MCF 10A (cell line): ENCODE measurements around the gene N4BP2L2. TPM values are rescaled to one million over a fixed set of nuclear protein-coding genes. Genes with fewer than 3 reads are reported as not detected.

ENCODE experiments used
- BruUV-seq: library from RNA; stranded (reverse); fragments of 400-500 nt; replicated peaks from 2 replicates; lab custom pipeline; 2021; lab: Mats Ljungman, UMichigan
- CTCF ChIA-PET: fragments of 300-600 bp; sonication (Branson Sonifier 250); formaldehyde crosslinking; extraction: SDS; loops from one replicate; lab custom pipeline; 2021; ENCODE audit warnings: antibody characterized with exemption, inconsistent platforms; lab: Yijun Ruan, JAX
- POLR2A ChIA-PET: fragments of 300-600, 350-650 bp; sonication (Branson Sonifier 250); formaldehyde crosslinking; extraction: SDS; loops from one replicate; lab custom pipeline; 2020; ENCODE audit warnings: antibody characterized with exemption, inconsistent platforms; lab: Yijun Ruan, JAX
- DNase-seq: peaks from one replicate; pipeline ENCODE4 v3.0.0-alpha.2; 2018; ENCODE audit not compliant: unreplicated experiment
- H3K27ac Mint-ChIP-seq: one replicate; pipeline ENCODE4 v1.8.0; 2022; ENCODE audit warnings: mild to moderate bottlenecking, low read depth, mixed read lengths; ENCODE audit not compliant: unreplicated experiment
- H3K27me3 Mint-ChIP-seq: one replicate; pipeline ENCODE4 v1.8.0; 2022; ENCODE audit warnings: mixed read lengths; ENCODE audit not compliant: insufficient read depth, unreplicated experiment
- H3K36me3 Mint-ChIP-seq: one replicate; pipeline ENCODE4 v1.8.0; 2022; ENCODE audit warnings: mild to moderate bottlenecking, moderate library complexity, mixed read lengths; ENCODE audit not compliant: insufficient read depth, unreplicated experiment
- H3K4me1 Mint-ChIP-seq: one replicate; pipeline ENCODE4 v1.8.0; 2022; ENCODE audit warnings: mixed read lengths; ENCODE audit not compliant: insufficient read depth, unreplicated experiment
- H3K4me3 Mint-ChIP-seq: one replicate; pipeline ENCODE4 v1.8.0; 2022; ENCODE audit warnings: mild to moderate bottlenecking, moderate library complexity, mixed read lengths; ENCODE audit not compliant: unreplicated experiment
- H3K9me3 Mint-ChIP-seq: one replicate; pipeline ENCODE4 v1.8.0; 2022; ENCODE audit warnings: mixed read lengths; ENCODE audit not compliant: unreplicated experiment
- intact Hi-C: fragments of 100-400 bp; cut with micrococcal nuclease; formaldehyde crosslinking; loops from 2 replicates; pipeline ENCODE4 v1.14.1; 2022
- total RNA-seq: library from RNA; stranded (reverse); gene quantifications from 2 replicates; pipeline ENCODE4 v1.2.3, GENCODE V29; 2022
- TF ChIP-seq, protein P1 (sequence below): fragments of 200-600 bp; IDR thresholded peaks from one replicate; pipeline ENCODE4 v1.8.0; 2022; ENCODE audit warnings: antibody characterized with exemption, mild to moderate bottlenecking; ENCODE audit not compliant: unreplicated experiment

The N4BP2L2 gene
- total RNA-seq, 1 experiment from 2014 or later, result 113 TPM

DNA sequence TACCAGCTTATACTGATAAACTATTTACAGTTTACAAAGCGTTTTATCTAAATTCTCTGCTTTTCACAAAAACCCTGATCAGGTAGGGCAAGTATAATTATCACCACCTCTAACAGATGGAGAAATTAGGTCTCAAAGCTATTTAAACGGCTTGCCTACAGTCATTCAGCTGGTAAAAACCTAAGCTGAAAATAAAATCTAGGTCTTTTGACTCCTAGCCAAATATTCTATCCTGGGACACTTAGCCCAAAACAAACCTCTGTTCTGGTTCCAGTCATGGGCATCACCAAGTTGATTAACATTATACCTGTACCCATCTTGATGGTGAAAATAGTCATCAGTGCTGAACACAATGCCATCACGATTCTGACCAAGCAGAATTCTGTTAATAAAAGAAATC lies 11.4 kb downstream of the N4BP2L2 start:
- Mint-ChIP-seq H3K4me3 (no peak overlapping the region), H3K27ac (no peak overlapping the region), H3K4me1 (peaks cover 23% of the 10 kb centered on the region), H3K9me3 (no peaks in the 10 kb centered on the region), H3K36me3 (peaks cover 72% of the 10 kb centered on the region), H3K27me3 (no peaks in the 10 kb centered on the region)
- POLR2A ChIA-PET, result interaction anchor here (0.6 kb wide), 1 partner anchor 517 kb away, joined by 5 read pairs; no protein-coding TSS in a partner anchor
- BruUV-seq, result no TSS peak
- intact Hi-C loops, result no loop called here
- CTCF ChIA-PET, result interaction anchor here (0.6 to 0.7 kb wide), 4 partner anchors 38 to 193 kb away, joined by 3 to 7 read pairs (median 4); no protein-coding TSS in a partner anchor
- no peak for DNase-seq
- TF ChIP-seq, protein P1, sequence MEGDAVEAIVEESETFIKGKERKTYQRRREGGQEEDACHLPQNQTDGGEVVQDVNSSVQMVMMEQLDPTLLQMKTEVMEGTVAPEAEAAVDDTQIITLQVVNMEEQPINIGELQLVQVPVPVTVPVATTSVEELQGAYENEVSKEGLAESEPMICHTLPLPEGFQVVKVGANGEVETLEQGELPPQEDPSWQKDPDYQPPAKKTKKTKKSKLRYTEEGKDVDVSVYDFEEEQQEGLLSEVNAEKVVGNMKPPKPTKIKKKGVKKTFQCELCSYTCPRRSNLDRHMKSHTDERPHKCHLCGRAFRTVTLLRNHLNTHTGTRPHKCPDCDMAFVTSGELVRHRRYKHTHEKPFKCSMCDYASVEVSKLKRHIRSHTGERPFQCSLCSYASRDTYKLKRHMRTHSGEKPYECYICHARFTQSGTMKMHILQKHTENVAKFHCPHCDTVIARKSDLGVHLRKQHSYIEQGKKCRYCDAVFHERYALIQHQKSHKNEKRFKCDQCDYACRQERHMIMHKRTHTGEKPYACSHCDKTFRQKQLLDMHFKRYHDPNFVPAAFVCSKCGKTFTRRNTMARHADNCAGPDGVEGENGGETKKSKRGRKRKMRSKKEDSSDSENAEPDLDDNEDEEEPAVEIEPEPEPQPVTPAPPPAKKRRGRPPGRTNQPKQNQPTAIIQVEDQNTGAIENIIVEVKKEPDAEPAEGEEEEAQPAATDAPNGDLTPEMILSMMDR, result no peak

DNA sequence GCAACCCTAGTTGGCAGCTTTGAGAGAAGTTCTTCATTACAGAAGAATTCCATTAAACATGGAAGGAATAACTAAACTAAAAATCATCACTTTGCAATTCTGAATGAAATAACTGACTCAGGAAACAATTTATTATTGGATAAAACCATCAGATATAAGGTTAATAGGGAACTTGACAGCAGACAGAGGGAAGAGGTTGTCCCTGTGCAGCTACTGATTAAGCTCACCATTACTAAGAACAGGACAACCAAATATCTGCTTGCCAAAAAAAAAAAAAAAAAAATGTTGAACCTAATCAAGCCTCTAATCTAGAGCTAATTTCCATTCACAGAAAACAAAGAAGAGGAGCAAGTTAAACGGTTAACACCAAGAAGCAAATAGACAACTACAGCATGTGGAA lies 12.8 kb downstream of the N4BP2L2 start:
- Mint-ChIP-seq H3K9me3 (no peaks in the 10 kb centered on the region), H3K27me3 (no peaks in the 10 kb centered on the region), H3K27ac (no peak overlapping the region), H3K4me1 (peaks cover 9% of the 10 kb centered on the region), H3K4me3 (no peak overlapping the region), H3K36me3 (peaks cover 71% of the 10 kb centered on the region)
- intact Hi-C loops, result no loop called here
- BruUV-seq, result no TSS peak
- TF ChIP-seq, protein P1, result no peak
- no peak for DNase-seq
- ChIA-PET POLR2A (interaction anchor here (0.6 to 1.4 kb wide), 2 partner anchors 13 to 17 kb away, joined by 4 read pairs; partner anchors contain the start of gene N4BP2L2), CTCF (interaction anchor here (0.6 kb wide), 1 partner anchor 182 kb away, joined by 4 read pairs; no protein-coding TSS in a partner anchor)

DNA sequence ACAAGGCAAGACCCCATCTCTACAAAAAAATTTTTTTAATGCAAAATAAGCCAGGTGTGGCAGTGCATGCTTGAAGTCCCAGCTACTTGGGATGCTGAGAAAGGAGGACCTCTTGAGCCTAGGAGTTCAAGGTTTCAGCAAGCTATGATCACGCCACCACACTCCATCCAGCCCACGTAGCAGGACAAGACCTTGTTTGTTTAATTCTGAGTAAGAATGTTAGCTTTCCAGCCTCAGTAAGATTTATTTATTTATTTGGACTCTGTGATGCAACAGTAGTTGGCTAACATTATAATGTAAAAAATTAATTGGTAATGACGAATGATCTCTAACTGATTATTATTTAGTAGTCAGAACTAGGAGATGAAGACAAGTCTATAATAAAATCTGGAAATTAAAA lies 23.3 kb downstream of the N4BP2L2 start:
- intact Hi-C loops, result no loop called here
- POLR2A ChIA-PET, result interaction anchor here (0.6 to 1.5 kb wide), 6 partner anchors 9 to 212 kb away, joined by 3 to 6 read pairs (median 3); no protein-coding TSS in a partner anchor
- no TSS peak for BruUV-seq
- H3K4me1 Mint-ChIP-seq, result peaks cover 5% of the 10 kb centered on the region
- H3K36me3 Mint-ChIP-seq, result peaks cover 59% of the 10 kb centered on the region
- no peak for DNase-seq
- no peak overlapping the region for H3K4me3 Mint-ChIP-seq
- H3K27ac Mint-ChIP-seq, result no peak overlapping the region
- no peaks in the 10 kb centered on the region for H3K9me3 Mint-ChIP-seq
- TF ChIP-seq, protein P1, result no peak
- CTCF ChIA-PET, result interaction anchor here (0.6 to 1.2 kb wide), 3 partner anchors 12 to 66 kb away, joined by 3 to 5 read pairs (median 5); no protein-coding TSS in a partner anchor
- H3K27me3 Mint-ChIP-seq, result no peaks in the 10 kb centered on the region

DNA sequence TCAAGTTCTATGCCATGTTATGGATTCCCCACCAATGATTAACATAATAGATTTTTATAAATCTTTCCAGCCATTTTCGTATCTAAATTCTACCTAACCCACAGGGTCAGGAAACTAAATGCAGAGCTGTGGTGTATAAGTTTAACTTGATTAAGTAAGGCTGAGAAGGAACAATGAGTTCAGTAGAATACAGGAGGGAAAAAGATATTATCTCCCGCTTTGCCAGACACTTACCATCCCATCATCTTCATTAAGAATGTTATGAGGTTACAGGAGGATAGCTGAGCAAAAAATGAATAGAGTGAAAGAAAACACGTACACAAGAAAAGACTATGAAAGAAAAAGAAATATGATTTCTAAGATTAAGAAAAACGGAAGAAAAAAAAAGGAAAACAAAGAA lies 27.1 kb downstream of the N4BP2L2 start:
- Mint-ChIP-seq H3K4me3 (no peak overlapping the region), H3K36me3 (peaks cover 60% of the 10 kb centered on the region), H3K4me1 (no peaks in the 10 kb centered on the region), H3K9me3 (no peaks in the 10 kb centered on the region), H3K27me3 (no peaks in the 10 kb centered on the region), H3K27ac (no peak overlapping the region)
- ChIA-PET CTCF (no interaction called here), POLR2A (interaction anchor here (0.5 to 0.6 kb wide), 2 partner anchors 12 to 197 kb away, joined by 3 to 4 read pairs; no protein-coding TSS in a partner anchor)
- TF ChIP-seq, protein P1, result no peak
- BruUV-seq, result no TSS peak
- intact Hi-C loops, result no loop called here
- no peak for DNase-seq
